Neuron (in vitro differentiated cells): Measurements from ENCODE around the gene RAPGEF2.

Experiments used
- H2AFZ ChIP-seq: one replicate; pipeline ENCODE4 v1.6.1; 2013; ENCODE audit warnings: low read depth, mild to moderate bottlenecking, inconsistent platforms, low read length, moderate library complexity
- H3K27me3 ChIP-seq: one replicate; pipeline ENCODE4 v1.6.1; 2013; ENCODE audit warnings: low read length; ENCODE audit not compliant: insufficient read depth
- H3K36me3 ChIP-seq: one replicate; pipeline ENCODE4 v1.6.1; 2013; ENCODE audit warnings: low read length; ENCODE audit not compliant: insufficient read depth
- H3K4me1 ChIP-seq: one replicate; pipeline ENCODE4 v1.6.1; 2013; ENCODE audit warnings: low read length; ENCODE audit not compliant: insufficient read depth
- H3K4me3 ChIP-seq: 2 replicates; pipeline ENCODE4 v1.5.1; 2013; ENCODE audit warnings: mild to moderate bottlenecking, low read length, moderate library complexity
- H3K9me3 ChIP-seq: one replicate; pipeline ENCODE4 v1.6.1; 2013; ENCODE audit warnings: low read length

Gene RAPGEF2

DNA sequence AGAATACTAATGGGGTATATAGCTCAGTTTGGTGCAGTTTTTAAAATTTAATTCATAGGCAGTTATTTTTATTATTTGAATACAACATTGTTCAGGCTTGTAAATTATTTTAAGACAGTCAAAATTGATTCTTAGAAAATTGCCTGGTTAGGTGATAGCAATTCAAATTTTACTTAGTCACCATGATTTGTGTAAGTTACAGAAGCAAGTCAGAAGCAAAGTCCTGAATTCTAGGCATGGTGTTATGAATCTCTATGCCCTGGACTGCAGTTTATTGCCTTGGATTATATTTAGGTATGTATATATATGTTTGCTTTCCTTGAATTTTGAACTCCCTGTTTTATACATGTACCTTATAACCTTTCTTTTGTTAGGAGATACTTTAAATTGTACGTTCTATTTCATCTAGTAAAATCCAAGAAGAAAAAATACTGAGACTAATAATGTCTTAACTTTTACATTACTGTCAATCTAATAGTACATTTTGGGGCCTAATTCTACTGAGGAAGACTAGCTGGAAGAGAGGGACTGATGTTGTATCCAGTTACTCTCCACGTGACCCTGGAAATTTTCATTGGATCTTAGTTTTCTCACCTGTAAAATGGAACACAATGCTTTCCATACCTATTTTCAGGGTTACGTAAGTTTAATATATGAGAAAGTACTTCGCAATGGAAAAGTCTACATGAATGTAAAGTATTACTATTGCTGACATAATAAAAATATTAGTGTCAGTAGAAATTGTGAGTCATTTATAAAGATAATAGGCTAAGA lies 25.1 kb downstream of the RAPGEF2 start:
- H3K9me3 ChIP-seq: no peaks in the 10 kb centered on the region
- peaks cover 8% of the 10 kb centered on the region for H3K4me1 ChIP-seq
- no peaks in the 10 kb centered on the region for H3K36me3 ChIP-seq
- no peaks in the 10 kb centered on the region for H3K27me3 ChIP-seq
- H3K4me3 ChIP-seq: no peak overlapping the region
- no peak overlapping the region for H2AFZ ChIP-seq

DNA sequence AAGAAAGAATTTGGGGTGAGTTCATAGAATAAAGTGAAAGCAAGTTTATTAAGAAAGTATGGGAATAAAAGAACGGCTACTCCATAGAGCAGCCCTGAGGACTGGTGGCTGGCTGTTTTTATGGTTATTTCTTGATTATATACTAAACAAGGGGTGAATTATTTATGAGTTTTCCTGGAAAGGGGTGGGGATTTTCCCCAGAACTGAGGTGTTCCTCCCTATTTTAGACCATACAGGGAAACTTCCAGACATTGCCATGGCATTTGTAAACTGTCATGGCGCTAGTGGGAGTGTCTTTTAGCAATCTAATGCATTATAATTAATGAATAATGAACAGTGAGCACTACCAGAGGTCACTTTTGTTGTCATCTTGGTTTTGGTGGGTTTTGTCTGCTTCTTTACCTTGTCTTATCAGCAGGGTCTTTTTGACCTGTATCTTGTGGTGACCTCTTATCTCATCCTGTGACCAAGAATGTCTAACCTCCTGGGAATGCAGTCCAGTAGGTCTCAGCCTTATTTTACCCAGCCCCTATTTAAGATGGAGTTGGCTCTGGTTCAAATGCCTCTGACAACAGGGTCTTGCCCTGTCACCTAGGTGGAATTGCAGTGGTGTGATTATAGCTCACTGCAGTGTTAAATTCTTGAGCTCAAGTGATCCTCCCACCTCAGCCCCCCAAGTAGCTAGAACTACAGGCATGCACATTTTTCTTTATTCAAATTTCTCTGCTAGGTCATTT lies 27.1 kb downstream of the RAPGEF2 start:
- H3K4me3 ChIP-seq: no peak overlapping the region
- no peaks in the 10 kb centered on the region for H3K9me3 ChIP-seq
- H2AFZ ChIP-seq: no peak overlapping the region
- H3K36me3 ChIP-seq: no peaks in the 10 kb centered on the region
- H3K4me1 ChIP-seq: peaks cover 8% of the 10 kb centered on the region
- H3K27me3 ChIP-seq: no peaks in the 10 kb centered on the region

DNA sequence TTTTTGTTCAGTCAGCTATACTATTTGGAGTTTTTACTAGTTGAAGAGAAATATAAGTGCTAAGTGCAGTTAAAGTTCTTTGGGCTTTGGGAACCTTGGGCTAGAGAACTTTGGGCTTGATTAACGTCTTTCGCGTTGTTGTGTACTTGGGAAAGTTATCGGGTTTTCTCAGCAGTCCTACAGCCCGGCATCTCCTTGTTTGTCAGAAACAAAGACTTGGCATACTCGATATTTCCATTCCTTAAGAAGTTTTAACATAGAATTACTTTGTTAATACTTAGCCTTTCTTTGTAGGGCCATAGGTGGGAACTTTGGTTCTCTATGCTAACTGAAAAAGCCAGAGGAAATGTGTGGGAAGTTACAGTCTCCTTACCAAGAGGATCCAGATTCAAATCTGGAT lies 28.7 kb downstream of the RAPGEF2 start:
- no peak overlapping the region for H3K4me3 ChIP-seq

DNA sequence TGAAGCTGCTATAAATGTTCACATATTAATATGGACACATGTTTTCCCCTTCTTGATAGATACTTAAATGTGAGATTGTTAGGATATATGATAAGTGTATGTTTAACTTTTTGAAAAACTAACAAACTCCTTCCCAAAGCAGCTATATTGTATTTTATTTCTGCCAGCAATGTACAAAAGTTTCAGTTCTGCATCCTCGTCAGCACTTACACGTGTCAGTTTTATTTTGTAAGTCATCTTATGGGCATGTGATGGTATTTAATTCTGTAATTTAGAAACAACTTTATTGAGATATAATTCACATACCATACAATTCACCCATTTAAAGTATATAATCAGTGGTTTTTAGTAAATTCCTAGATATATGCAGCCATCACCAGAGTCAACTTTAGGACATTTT lies 31.6 kb downstream of the RAPGEF2 start:
- no peaks in the 10 kb centered on the region for H3K27me3 ChIP-seq
- no peak overlapping the region for H3K4me3 ChIP-seq
- no peaks in the 10 kb centered on the region for H3K36me3 ChIP-seq
- no peaks in the 10 kb centered on the region for H3K9me3 ChIP-seq
- H3K4me1 ChIP-seq: peaks cover 8% of the 10 kb centered on the region
- no peak overlapping the region for H2AFZ ChIP-seq

More for the DNA sequence above, 28.7 kb downstream of the RAPGEF2 start:
- Histone ChIP-seq H3K36me3 (no peaks in the 10 kb centered on the region), H3K27me3 (no peaks in the 10 kb centered on the region), H2AFZ (no peak overlapping the region), H3K4me1 (peaks cover 8% of the 10 kb centered on the region), H3K9me3 (no peaks in the 10 kb centered on the region)

DNA sequence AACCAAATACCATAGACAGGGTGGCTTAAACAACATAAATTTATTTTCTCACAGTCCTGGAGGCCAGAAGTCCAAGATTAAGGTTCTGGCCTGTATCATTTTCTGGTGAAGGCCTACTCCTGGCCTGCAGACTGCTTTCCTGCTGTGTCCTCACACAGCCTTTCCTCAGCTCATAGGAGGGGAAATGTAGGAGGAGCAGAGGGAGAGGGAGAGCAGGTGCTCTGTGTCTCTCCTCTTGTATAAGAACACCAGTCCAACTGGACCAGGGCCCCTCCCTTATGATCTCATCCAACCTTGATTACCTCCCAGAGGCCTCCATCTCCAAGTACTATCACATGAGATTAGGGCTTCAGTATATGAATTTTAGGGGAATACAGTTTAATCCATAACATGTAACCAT lies 34.3 kb downstream of the RAPGEF2 start:
- H3K9me3 ChIP-seq: no peaks in the 10 kb centered on the region
- no peaks in the 10 kb centered on the region for H3K4me1 ChIP-seq
- H2AFZ ChIP-seq: no peak overlapping the region
- H3K36me3 ChIP-seq: no peaks in the 10 kb centered on the region
- H3K27me3 ChIP-seq: no peaks in the 10 kb centered on the region
- H3K4me3 ChIP-seq: no peak overlapping the region

DNA sequence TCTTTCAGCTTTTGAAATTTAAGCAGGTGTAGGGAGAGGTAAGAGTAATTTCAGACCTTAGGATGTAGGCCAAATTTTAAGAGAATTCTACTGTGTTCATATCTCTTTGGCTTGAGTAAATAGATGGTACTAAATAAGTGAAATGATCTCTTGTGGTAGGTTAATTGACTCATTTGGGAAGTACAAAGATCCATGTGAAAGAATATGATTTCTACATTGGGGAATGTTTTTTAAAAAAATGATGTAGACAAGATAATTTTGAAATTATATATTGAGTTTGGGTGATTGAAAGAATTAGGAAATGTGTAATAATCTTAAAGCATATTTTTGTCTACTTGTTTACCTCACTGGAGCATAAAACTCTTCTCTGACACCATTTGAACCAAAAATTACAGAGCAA lies 35.6 kb downstream of the RAPGEF2 start:
- H3K36me3 ChIP-seq: no peaks in the 10 kb centered on the region
- H3K4me1 ChIP-seq: no peaks in the 10 kb centered on the region
- H3K4me3 ChIP-seq: no peak overlapping the region
- H2AFZ ChIP-seq: no peak overlapping the region
- no peaks in the 10 kb centered on the region for H3K27me3 ChIP-seq
- H3K9me3 ChIP-seq: no peaks in the 10 kb centered on the region

DNA sequence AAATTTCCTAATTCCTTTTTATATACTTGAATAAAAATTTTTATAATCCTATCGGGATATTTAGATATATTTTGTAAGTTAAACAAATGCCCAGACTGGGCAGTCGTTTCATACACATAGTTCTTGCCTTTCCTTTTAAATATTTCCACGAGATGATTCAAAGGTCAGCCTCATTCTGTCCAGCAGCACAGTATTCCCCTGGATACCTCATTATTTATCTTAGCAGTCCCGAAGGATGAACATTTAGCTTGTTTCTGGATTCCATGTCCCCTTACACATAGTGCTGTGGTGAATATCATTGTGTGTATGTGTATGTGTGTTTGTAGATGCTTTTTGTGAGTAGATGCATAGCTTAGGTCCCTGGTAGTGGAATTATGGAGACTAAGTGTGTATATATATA lies 38.3 kb downstream of the RAPGEF2 start:
- H3K36me3 ChIP-seq: peaks cover 2% of the 10 kb centered on the region
- H3K4me1 ChIP-seq: no peaks in the 10 kb centered on the region
- H3K4me3 ChIP-seq: no peak overlapping the region
- no peaks in the 10 kb centered on the region for H3K9me3 ChIP-seq
- H2AFZ ChIP-seq: no peak overlapping the region
- H3K27me3 ChIP-seq: no peaks in the 10 kb centered on the region

DNA sequence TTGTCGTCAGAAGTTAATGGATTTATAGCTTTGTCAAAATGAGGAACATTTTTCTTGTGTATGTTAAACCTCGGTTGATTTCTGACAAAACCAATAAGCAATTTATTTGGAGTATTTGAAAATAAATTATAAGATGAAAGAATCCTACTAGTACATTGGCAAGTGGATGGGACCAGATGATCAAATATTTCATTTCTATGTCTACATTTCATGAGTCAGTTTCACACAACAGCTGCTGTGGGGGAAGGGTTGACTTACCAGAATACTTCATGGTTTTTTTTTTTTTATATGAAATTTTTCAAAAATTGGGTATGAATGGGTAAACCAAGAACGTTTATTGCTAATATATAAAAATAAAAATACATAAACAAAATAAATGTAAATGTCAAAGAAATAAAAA lies 39.4 kb downstream of the RAPGEF2 start:
- Histone ChIP-seq H3K36me3 (peaks cover 2% of the 10 kb centered on the region), H2AFZ (no peak overlapping the region), H3K4me1 (no peaks in the 10 kb centered on the region), H3K9me3 (no peaks in the 10 kb centered on the region), H3K27me3 (no peaks in the 10 kb centered on the region), H3K4me3 (no peak overlapping the region)

DNA sequence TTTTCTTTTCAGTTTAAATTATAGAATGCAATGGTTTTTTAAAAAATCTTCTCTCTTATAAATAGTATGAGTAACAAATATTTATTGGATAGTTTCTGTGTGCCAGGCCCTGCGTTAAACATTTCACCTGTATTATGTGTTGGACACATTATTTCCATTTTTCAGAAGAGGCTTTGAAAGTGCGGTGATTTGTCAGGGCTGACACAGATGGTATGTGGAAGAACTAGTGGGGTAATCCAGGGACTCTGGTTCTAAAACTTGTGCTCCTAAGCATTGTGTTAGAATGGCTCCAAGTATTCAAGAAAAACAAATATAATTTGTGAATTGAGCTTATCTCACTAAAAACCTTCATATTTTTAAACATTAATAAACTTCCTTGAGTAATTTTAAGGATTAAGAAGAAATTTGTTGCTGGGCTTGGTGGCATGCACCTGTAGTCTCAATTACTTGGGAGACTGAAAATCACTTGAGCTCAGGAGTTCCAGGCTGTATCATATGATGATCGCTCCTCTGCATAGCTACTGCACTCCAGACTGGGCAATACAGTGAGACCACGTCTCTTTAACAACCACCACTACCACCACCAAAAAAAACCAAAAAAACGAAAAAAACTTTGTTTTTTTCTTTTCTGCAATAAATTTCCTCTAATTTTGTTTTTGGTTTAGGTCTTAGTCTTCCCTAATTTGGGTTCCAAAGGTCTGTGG lies 40.0 kb downstream of the RAPGEF2 start:
- no peaks in the 10 kb centered on the region for H3K9me3 ChIP-seq
- no peaks in the 10 kb centered on the region for H3K27me3 ChIP-seq
- H3K4me1 ChIP-seq: no peaks in the 10 kb centered on the region
- no peak overlapping the region for H3K4me3 ChIP-seq
- peaks cover 2% of the 10 kb centered on the region for H3K36me3 ChIP-seq
- no peak overlapping the region for H2AFZ ChIP-seq

DNA sequence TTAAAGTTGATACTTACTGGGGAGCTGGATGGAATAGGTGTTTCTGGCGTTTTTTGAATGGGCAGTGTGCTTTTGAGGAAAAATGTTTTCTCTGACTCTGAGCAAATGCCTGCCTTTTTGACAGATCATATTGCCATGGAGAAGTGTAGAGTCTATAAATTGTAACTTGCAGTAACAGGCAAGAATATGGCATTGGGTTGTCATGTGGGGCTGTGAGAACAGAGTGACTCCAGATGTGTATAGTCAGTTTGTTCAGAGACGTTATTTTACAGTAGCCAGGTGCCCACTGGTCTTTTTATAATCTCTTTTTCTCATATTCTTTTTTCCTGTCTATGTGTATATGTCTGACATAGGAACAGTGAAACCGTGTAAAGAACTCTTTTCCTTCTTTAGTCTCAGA lies 40.8 kb downstream of the RAPGEF2 start:
- Histone ChIP-seq H3K4me3 (no peak overlapping the region), H3K27me3 (no peaks in the 10 kb centered on the region), H3K9me3 (no peaks in the 10 kb centered on the region), H3K4me1 (no peaks in the 10 kb centered on the region), H2AFZ (no peak overlapping the region), H3K36me3 (peaks cover 2% of the 10 kb centered on the region)

DNA sequence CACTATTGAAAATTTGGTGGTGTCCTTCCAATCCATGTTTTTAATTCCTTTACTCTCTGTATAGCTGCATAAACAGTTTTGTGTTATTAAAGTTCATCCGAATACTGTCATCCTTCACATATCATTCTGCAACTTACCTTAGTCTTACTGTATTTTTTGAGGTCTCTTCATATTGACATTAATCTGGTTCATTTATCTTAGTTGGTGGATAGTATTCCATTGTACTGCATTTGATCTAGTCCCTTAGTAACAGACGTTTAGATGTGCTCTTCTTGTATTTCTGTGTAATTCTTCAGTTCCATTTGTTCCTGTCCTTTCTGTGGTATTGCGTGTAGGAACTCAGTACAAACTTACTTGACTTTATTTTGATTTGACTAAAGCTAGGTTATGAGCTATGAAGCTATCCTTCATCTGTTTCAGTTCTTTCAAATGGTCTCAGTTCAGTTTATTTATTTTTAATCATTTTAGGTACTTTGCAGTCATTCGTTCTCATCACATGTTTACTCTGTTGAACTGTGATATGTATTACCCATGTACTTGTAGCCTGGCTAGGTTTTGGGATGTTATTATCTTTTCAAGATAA lies 41.3 kb downstream of the RAPGEF2 start:
- Histone ChIP-seq H3K4me3 (no peak overlapping the region), H3K27me3 (no peaks in the 10 kb centered on the region), H2AFZ (no peak overlapping the region), H3K36me3 (peaks cover 2% of the 10 kb centered on the region), H3K4me1 (no peaks in the 10 kb centered on the region), H3K9me3 (no peaks in the 10 kb centered on the region)

DNA sequence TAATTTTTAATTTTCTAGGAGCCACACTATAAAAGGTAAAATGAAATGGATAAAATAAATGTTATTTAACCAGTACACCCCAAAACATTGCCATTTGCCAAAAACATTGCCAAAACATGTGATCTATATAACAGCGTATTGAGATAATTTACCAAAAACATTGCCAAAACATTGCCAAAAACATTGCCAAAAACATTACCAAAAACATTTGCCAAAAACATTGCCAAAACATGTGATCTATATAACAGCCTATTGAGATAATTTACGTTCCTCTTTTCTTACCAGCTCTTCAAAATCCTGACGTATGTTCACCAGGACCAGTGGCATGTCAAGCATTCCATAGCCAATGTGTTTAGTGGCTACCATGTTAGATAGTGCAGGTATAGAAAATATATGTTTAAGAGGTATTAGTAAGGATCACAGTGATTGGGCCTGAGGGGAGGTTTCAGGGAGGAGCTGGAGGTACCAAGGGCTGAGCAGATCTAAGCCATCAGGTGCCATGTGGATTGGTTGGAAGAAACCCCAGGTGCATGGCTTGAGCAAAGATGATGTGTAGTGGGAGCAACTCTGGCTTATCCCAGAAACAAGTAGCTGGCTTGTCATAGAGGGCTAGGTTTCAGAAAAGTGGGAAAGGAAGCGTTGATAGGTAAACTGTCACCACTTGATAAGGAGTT lies 42.6 kb downstream of the RAPGEF2 start:
- no peak overlapping the region for H3K4me3 ChIP-seq
- H3K9me3 ChIP-seq: no peaks in the 10 kb centered on the region
- H3K36me3 ChIP-seq: peaks cover 2% of the 10 kb centered on the region
- H3K27me3 ChIP-seq: no peaks in the 10 kb centered on the region
- H2AFZ ChIP-seq: no peak overlapping the region
- H3K4me1 ChIP-seq: no peaks in the 10 kb centered on the region

DNA sequence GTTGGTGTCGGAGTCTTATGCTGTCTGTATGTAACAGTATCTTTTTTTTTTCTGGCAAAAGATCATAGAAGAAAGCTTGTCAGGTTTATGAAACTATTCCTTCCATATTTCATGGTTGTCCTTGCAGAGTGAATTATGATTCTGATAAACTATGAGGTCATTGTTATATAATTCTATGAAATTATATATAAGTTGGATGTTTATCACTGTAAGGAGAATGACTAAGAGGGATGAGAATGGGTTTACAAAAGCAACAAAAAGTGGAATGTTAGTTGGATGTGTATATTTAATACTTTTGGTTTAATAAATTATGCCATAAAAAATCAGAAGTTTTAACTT lies 43.1 kb downstream of the RAPGEF2 start:
- Histone ChIP-seq H2AFZ (no peak overlapping the region), H3K4me3 (no peak overlapping the region), H3K9me3 (no peaks in the 10 kb centered on the region), H3K27me3 (no peaks in the 10 kb centered on the region), H3K4me1 (no peaks in the 10 kb centered on the region), H3K36me3 (peaks cover 2% of the 10 kb centered on the region)
